OCI-LY7 (cell line): ENCODE results near the gene MOCS1. TPM values are rescaled to one million over a fixed set of nuclear protein-coding genes. Genes with fewer than 3 reads are reported as not detected.

ENCODE experiments used
- BruUV-seq: library from RNA; stranded (reverse); fragments of 400-500 nt; replicated peaks from 2 replicates; lab custom pipeline; 2021; lab: Mats Ljungman, UMichigan
- CTCF ChIA-PET: fragments of 300-600 bp; sonication (Branson Sonifier 250); formaldehyde crosslinking; loops from one replicate; lab custom pipeline; 2022; ENCODE audit warnings: antibody characterized with exemption; ENCODE audit not compliant: unreplicated experiment; lab: Charles Lee
- POLR2A ChIA-PET: fragments of 300-600 bp; sonication (Branson Sonifier 250); formaldehyde crosslinking; loops from one replicate; lab custom pipeline; 2022; ENCODE audit warnings: antibody characterized with exemption; lab: Charles Lee
- DNase-seq: peaks from one replicate; pipeline ENCODE4 v3.0.0-alpha.2; 2015; ENCODE audit warnings: low spot score
- H2AFZ ChIP-seq: fragments of 200-600 bp; sonication (generic), shearing (Covaris generic); 2 replicates; pipeline ENCODE4 v1.6.1; 2014; ENCODE audit warnings: mild to moderate bottlenecking, antibody characterized with exemption, low read length, moderate library complexity
- H3K27ac ChIP-seq: fragments of 200-600 bp; sonication (generic); 2 replicates; pipeline ENCODE4 v1.5.1; 2014; ENCODE audit warnings: mixed run types, low read depth, mild to moderate bottlenecking, moderate library complexity, low read length, inconsistent platforms; ENCODE audit not compliant: poor library complexity, severe bottlenecking
- H3K36me3 ChIP-seq: fragments of 200-600 bp; sonication (generic); 2 replicates; pipeline ENCODE4 v1.6.1; 2014; ENCODE audit warnings: mild to moderate bottlenecking, antibody characterized with exemption, low read length, moderate library complexity, mixed read lengths; ENCODE audit not compliant: insufficient read depth
- H3K4me1 ChIP-seq: fragments of 200-600 bp; sonication (generic); 2 replicates; pipeline ENCODE4 v1.5.1; 2014; ENCODE audit warnings: mild to moderate bottlenecking, low read length; ENCODE audit not compliant: insufficient read depth, poor library complexity, severe bottlenecking
- H3K4me2 ChIP-seq: fragments of 200-600 bp; sonication (generic); 2 replicates; pipeline ENCODE4 v1.6.1; 2014; ENCODE audit warnings: mild to moderate bottlenecking, low read length
- H3K4me3 ChIP-seq: fragments of 200-600 bp; sonication (generic); 2 replicates; pipeline ENCODE4 v1.5.1; 2014; ENCODE audit warnings: mild to moderate bottlenecking, low read depth, low read length; ENCODE audit not compliant: poor library complexity, severe bottlenecking
- H3K79me2 ChIP-seq: fragments of 200-600 bp; sonication (generic); 2 replicates; pipeline ENCODE4 v1.6.1; 2016; ENCODE audit warnings: low read depth, mild to moderate bottlenecking, low read length, moderate library complexity, mixed read lengths; ENCODE audit not compliant: insufficient read depth
- H3K9me2 ChIP-seq: fragments of 200-600 bp; sonication (generic); 2 replicates; pipeline ENCODE4 v1.6.1; 2016; ENCODE audit warnings: mild to moderate bottlenecking, low read length, mixed read lengths; ENCODE audit not compliant: insufficient read depth
- H3K9me3 ChIP-seq: fragments of 200-600 bp; sonication (generic); 2 replicates; pipeline ENCODE4 v1.6.1; 2014; ENCODE audit warnings: mild to moderate bottlenecking, mixed run types, low read length, mixed read lengths
- H4K20me1 ChIP-seq: fragments of 200-600 bp; sonication (generic); 2 replicates; pipeline ENCODE4 v1.6.1; 2014; ENCODE audit warnings: mild to moderate bottlenecking, antibody characterized with exemption, low read length, moderate library complexity, mixed read lengths; ENCODE audit not compliant: insufficient read depth
- EZH2phosphoT487 ChIP-seq: fragments of 200-600 bp; sonication (generic); IDR thresholded peaks from 2 replicates; pipeline ENCODE4 v1.6.1; 2018; ENCODE audit warnings: low read depth, borderline replicate concordance, mild to moderate bottlenecking, mixed run types, antibody characterized with exemption, low read length, moderate library complexity, mixed read lengths
- intact Hi-C: fragments of 100-400 bp; cut with micrococcal nuclease; formaldehyde crosslinking; loops from one replicate; pipeline ENCODE4 v1.10.0; 2022; ENCODE audit not compliant: unreplicated experiment
- total RNA-seq, 2 experiments: library from RNA; depleted of rRNA in 1 of 2; stranded (reverse); fragments of >200 nt in 1 of 2; shearing (Covaris generic) in 1 of 2; gene quantifications; 2 replicates each; pipeline ENCODE4 v1.2.3, GENCODE V29; 2014 to 2022
- TF ChIP-seq, protein P1 (sequence below): fragments of 200-600 bp; sonication (generic); conservative IDR thresholded peaks from 2 replicates; pipeline ENCODE4 v1.5.1; 2014; ENCODE audit warnings: mild to moderate bottlenecking, antibody characterized with exemption, low read length, moderate library complexity, mixed read lengths

Gene MOCS1
- total RNA-seq, 2 experiments from 2014 or later = not detected

DNA sequence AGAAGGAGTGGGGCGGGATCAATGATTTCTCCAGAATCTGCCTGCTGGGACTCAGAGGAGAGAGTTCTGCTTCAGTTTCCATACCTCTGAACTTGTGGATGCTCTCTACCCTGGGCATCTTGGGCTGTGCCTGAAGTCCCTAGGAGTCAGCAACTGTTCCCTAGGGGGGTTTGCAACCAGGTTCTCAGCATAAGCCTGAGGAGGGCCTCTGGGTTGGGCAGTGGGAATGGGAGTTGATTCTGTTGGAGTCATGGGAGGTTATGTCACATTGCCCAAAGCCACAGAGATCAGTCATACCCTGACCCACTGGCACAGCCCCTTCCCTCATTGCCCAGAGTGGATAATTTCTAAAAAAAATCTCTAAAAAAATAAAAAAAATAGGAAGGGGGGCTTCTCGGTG, 47.4 kb downstream of the MOCS1 start:
- no peaks in the 10 kb centered on the region for H3K36me3 ChIP-seq
- no peak overlapping the region for H2AFZ ChIP-seq
- DNase-seq = no peak
- no peak overlapping the region for H3K27ac ChIP-seq
- H3K79me2 ChIP-seq = no peaks in the 10 kb centered on the region
- no peak overlapping the region for H3K4me3 ChIP-seq
- H4K20me1 ChIP-seq = no peaks in the 10 kb centered on the region
- H3K4me2 ChIP-seq = no peak overlapping the region
- H3K9me3 ChIP-seq = no peaks in the 10 kb centered on the region
- ChIA-PET POLR2A (no interaction called here), CTCF (no interaction called here)
- H3K4me1 ChIP-seq = no peaks in the 10 kb centered on the region
- no TSS peak for BruUV-seq
- intact Hi-C loops = no loop called here
- no peaks in the 10 kb centered on the region for H3K9me2 ChIP-seq
- no peak for TF ChIP-seq EZH2phosphoT487
- TF ChIP-seq, protein P1, sequence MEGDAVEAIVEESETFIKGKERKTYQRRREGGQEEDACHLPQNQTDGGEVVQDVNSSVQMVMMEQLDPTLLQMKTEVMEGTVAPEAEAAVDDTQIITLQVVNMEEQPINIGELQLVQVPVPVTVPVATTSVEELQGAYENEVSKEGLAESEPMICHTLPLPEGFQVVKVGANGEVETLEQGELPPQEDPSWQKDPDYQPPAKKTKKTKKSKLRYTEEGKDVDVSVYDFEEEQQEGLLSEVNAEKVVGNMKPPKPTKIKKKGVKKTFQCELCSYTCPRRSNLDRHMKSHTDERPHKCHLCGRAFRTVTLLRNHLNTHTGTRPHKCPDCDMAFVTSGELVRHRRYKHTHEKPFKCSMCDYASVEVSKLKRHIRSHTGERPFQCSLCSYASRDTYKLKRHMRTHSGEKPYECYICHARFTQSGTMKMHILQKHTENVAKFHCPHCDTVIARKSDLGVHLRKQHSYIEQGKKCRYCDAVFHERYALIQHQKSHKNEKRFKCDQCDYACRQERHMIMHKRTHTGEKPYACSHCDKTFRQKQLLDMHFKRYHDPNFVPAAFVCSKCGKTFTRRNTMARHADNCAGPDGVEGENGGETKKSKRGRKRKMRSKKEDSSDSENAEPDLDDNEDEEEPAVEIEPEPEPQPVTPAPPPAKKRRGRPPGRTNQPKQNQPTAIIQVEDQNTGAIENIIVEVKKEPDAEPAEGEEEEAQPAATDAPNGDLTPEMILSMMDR = no peak

GRCh38 chr6:39885691-39886090, 48.6 kb downstream of the MOCS1 start:
- no peaks in the 10 kb centered on the region for H3K9me3 ChIP-seq

GRCh38 chr6:39884696-39885095, 49.6 kb downstream of the MOCS1 start:
- Histone ChIP-seq H3K36me3 (no peaks in the 10 kb centered on the region), H3K4me2 (no peak overlapping the region), H4K20me1 (no peaks in the 10 kb centered on the region), H3K9me3 (no peaks in the 10 kb centered on the region), H3K4me3 (no peak overlapping the region), H3K79me2 (no peaks in the 10 kb centered on the region), H3K4me1 (no peaks in the 10 kb centered on the region), H3K9me2 (no peaks in the 10 kb centered on the region), H2AFZ (no peak overlapping the region), H3K27ac (no peak overlapping the region)
- intact Hi-C loops = no loop called here
- POLR2A ChIA-PET = no interaction called here
- TF ChIP-seq, protein P1 = no peak
- no peak for TF ChIP-seq EZH2phosphoT487
- no TSS peak for BruUV-seq
- DNase-seq = no peak
- CTCF ChIA-PET = no interaction called here

More at GRCh38 chr6:39885691-39886090, 48.6 kb downstream of the MOCS1 start:
- TF ChIP-seq, protein P1 = no peak
- no peak for TF ChIP-seq EZH2phosphoT487
- H4K20me1 ChIP-seq = no peaks in the 10 kb centered on the region
- no peak for DNase-seq
- H3K36me3 ChIP-seq = no peaks in the 10 kb centered on the region
- ChIA-PET POLR2A (no interaction called here), CTCF (no interaction called here)
- intact Hi-C loops = no loop called here
- no peaks in the 10 kb centered on the region for H3K9me2 ChIP-seq
- no peaks in the 10 kb centered on the region for H3K4me1 ChIP-seq
- H3K4me2 ChIP-seq = no peak overlapping the region
- no TSS peak for BruUV-seq
- no peak overlapping the region for H3K4me3 ChIP-seq
- no peak overlapping the region for H3K27ac ChIP-seq
- no peaks in the 10 kb centered on the region for H3K79me2 ChIP-seq
- H2AFZ ChIP-seq = no peak overlapping the region
